Body of pancreas (tissue), 4 donors: ENCODE data around the gene E4F1. TPM values are rescaled to one million over a fixed set of nuclear protein-coding genes. Genes with fewer than 3 reads are reported as not detected.
A peak's percentile ranks its signal among the peaks of the same experiment; 100 is the strongest.

Experiments used
- ATAC-seq: fragments of 150-250 bp; one replicate; pipeline ENCODE4 v1.9.1; 2016
- DNase-seq, 4 donors: peaks; one replicate each; pipeline ENCODE4 v3.0.0-alpha.2; 2019
- H3K27ac ChIP-seq, 4 donors: fragments of 200-600 bp; sonication (generic); 1 replicate in 3 of 4; 2 replicates in 1 of 4; pipeline versions ENCODE4 v1.5.1 to v1.6.1; 2016 to 2019; ENCODE audit warnings: mild to moderate bottlenecking in 1 of 4, mixed read lengths in 1 of 4, moderate library complexity in 1 of 4
- H3K27me3 ChIP-seq, 2 donors: fragments of 200-600 bp; sonication (generic); one replicate each; pipeline ENCODE4 v1.6.0; 2016; ENCODE audit warnings: mild to moderate bottlenecking in 1 of 2
- H3K36me3 ChIP-seq, 2 donors: fragments of 200-600 bp; sonication (generic); replicated peaks in 1 of 2; 2 replicates each; pipeline ENCODE4 v1.5.1; 2016; ENCODE audit warnings: low read depth in 2 of 2; ENCODE audit not compliant: insufficient read depth in 1 of 2
- H3K4me1 ChIP-seq: fragments of 200-600 bp; sonication (generic); one replicate; pipeline ENCODE4 v1.6.0; 2016
- H3K4me3 ChIP-seq, 2 donors: fragments of 200-600 bp; sonication (generic); 1 replicate in 1 of 2; 2 replicates in 1 of 2; pipeline ENCODE4 v1.5.1; 2016 to 2019
- H3K9me3 ChIP-seq, 3 donors: fragments of 200-600 bp; sonication (generic); 1 replicate in 2 of 3; 2 replicates in 1 of 3; pipeline ENCODE4 v1.5.1; 2016
- POLR2A ChIP-seq, 3 donors: fragments of 450-650 bp; IDR thresholded peaks; one replicate each; pipeline ENCODE4 v1.6.1; 2016; ENCODE audit warnings: antibody characterized with exemption in 3 of 3, mild to moderate bottlenecking in 2 of 3
- WGBS, 2 donors: methylation state at CpG; one replicate each; pipeline ENCODE4 v1.1.5; 2017; 5-methylcytosine and 5-hydroxymethylcytosine counted together
- intact Hi-C: fragments of 100-400 bp; cut with DNase I; formaldehyde crosslinking; loops from one replicate; pipeline ENCODE4 v1.15.1; 2023
- total RNA-seq, 2 donors: library from RNA; depleted of rRNA; stranded (reverse); fragments of >200 nt; gene quantifications; one replicate each; pipeline ENCODE4 v1.1.0, GENCODE V29; 2016
- TF ChIP-seq, protein P1 (sequence below), 7 experiments: fragments of 450-650 bp in 4 of 7; fragments of 200-600 bp in 3 of 7; sonication (generic) in 3 of 7; IDR thresholded peaks; one replicate each; pipeline ENCODE4 v1.5.1; 2016 to 2019; ENCODE audit warnings: antibody characterized with exemption in 7 of 7

Gene E4F1
- total RNA-seq, 2 donors from 2014 or later = 22.3 to 48.1 TPM

DNA sequence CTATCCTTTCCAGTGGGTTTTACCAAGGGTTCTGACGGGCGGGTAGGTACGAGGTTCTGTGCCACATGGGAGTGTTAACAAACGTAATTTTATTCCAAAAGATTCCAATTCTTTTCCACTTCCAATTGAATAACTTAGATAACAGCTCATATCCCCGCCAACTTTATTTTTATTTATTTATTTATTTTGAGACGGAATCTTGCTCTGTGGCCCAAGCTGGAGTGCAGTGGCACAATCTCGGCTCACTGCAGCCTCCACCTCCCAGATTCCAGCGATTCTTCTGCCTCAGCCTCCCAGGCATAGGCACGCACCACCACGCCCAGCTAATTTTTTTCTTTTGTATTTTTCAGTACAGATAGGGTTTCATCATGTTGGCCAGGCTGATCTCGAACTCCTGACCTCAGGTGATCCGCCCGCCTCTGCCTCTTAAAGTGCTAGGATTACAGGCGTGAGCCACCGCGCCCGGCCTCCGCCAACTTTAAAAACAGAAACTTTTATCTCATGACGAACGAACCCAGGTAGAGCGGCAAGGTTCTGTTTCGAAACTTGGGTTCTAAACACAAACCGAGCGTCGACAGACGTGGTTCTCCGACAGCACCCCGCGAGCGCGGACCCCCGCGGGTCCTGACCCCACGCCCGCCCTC, 27.4 kb downstream of the E4F1 start:
- H3K4me1 ChIP-seq = peaks cover 23% of the 10 kb centered on the region
- peak overlapping the region; percentile 86 to 94 (median 90) for H3K27ac ChIP-seq
- no peaks in the 10 kb centered on the region for H3K27me3 ChIP-seq
- WGBS, 2 donors = 4 to 5% methylated on average over 18 to 35 of the region's 35 CpGs
- peak overlapping the region; percentile 33 to 44 for H3K4me3 ChIP-seq
- DNase-seq (peak; percentile 56 to 74 (median 65)), ATAC-seq (peak; percentile 33)
- peaks cover 8 to 22% of the 10 kb centered on the region in 2 donors for H3K36me3 ChIP-seq
- no peaks in the 10 kb centered on the region for H3K9me3 ChIP-seq
- TF ChIP-seq POLR2A (IDR thresholded peaks at IDR 0.05) = no peak
- TF ChIP-seq, protein P1, sequence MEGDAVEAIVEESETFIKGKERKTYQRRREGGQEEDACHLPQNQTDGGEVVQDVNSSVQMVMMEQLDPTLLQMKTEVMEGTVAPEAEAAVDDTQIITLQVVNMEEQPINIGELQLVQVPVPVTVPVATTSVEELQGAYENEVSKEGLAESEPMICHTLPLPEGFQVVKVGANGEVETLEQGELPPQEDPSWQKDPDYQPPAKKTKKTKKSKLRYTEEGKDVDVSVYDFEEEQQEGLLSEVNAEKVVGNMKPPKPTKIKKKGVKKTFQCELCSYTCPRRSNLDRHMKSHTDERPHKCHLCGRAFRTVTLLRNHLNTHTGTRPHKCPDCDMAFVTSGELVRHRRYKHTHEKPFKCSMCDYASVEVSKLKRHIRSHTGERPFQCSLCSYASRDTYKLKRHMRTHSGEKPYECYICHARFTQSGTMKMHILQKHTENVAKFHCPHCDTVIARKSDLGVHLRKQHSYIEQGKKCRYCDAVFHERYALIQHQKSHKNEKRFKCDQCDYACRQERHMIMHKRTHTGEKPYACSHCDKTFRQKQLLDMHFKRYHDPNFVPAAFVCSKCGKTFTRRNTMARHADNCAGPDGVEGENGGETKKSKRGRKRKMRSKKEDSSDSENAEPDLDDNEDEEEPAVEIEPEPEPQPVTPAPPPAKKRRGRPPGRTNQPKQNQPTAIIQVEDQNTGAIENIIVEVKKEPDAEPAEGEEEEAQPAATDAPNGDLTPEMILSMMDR (IDR thresholded peaks at IDR 0.05) = no peak
- intact Hi-C loops = no loop called here

DNA sequence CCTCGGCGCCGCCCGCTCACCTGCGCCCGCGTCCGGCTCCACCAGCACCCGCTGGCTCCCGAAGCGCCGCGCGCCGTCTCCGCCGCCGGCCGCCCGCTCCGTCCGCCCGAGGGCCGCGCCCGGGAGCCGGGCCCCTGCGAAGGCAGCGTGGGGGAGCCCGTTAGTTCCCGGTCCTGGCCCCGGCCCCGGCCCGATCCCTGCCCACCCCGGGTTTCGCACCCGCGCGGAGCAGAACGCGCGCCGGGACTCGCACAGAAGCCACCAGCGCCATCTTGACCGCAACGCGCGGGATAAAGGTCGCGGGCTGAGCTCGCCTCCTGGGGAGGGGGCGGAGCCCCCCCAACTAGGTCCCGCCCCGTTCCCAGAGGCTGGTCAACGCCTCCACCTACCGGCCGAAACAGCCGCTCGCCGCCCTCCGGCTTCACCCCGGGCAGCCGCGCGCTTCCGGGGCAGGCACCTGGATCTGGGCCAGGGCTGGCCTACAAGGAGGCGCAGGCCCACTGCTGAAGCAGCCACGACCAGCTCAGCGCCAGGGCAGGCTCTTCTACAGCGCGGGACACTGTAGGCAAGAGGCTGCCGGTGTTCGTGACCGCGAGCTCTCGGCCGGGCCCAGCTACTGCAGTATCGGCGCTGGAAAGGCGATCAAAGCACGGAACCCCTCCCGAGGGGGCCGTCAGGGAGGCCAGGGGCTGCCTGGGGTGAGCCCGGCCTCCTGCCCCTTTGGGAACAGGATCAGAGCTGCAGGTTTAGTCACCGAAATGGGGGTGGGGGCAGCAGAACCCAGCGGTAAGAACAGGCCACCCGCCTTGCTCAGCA, 28.1 kb downstream of the E4F1 start, which contains the start of gene ECI1:
Gene ECI1, minus strand, starts transcription at position 292 of the 816 bp plus-strand sequence. Its CDS starts 21 bp downstream, at position 271.
- H3K4me1 ChIP-seq = peaks cover 23% of the 10 kb centered on the region
- no peaks in the 10 kb centered on the region for H3K9me3 ChIP-seq
- H3K4me3 ChIP-seq = peak within 1 kb of the TSS; percentile 33 to 44
- intact Hi-C loops = no loop called here
- H3K27ac ChIP-seq = peak within 1 kb of the TSS; percentile 86 to 94 (median 90)
- peaks cover 8 to 20% of the 10 kb centered on the region in 2 donors for H3K36me3 ChIP-seq
- no peaks in the 10 kb centered on the region for H3K27me3 ChIP-seq
- 1% methylated on average over 50 of the region's 88 CpGs; no CpG with 5 or more reads in 1 of the 2 donors for WGBS, 2 donors
- ATAC-seq (peak; percentile 98), DNase-seq (peak; percentile 96 to 98 (median 98))
- TF ChIP-seq POLR2A (IDR thresholded peaks at IDR 0.05) = peak; percentile 87 to 91 (median 88)
- TF ChIP-seq, protein P1 (IDR thresholded peaks at IDR 0.05) = peak; percentile 55 to 97 (median 90)

DNA sequence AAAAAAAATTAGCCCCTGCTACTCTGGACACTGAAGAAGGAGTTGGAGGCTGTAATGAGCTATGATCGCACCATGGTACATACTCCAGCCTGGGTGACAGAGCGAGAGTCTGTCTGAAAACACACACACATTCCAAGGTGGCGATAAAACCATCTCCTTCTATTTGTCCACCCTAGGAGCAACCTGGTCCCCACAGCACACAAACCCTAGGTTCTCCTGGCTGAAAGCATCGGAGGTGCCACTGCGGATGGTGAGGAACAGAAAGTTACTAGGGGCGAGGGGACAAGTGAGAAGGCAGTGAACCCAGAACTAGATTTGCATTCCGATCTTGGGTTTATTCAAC, 29.4 kb downstream of the E4F1 start:
- H3K9me3 ChIP-seq = no peaks in the 10 kb centered on the region
- DNase-seq (no peak), ATAC-seq (no peak)
- no peak for TF ChIP-seq POLR2A (IDR thresholded peaks at IDR 0.05)
- TF ChIP-seq, protein P1 (IDR thresholded peaks at IDR 0.05) = no peak
- H3K27ac ChIP-seq = peak overlapping the region in 3 of 4 donors; percentile 86 to 94 (median 92)
- 95 to 97% methylated on average over 7 of the region's 7 CpGs for WGBS, 2 donors
- H3K27me3 ChIP-seq = no peaks in the 10 kb centered on the region
- intact Hi-C loops = no loop called here
- peaks cover 23% of the 10 kb centered on the region for H3K4me1 ChIP-seq
- no peak overlapping the region for H3K4me3 ChIP-seq
- peaks cover 8 to 26% of the 10 kb centered on the region in 2 donors for H3K36me3 ChIP-seq

GRCh38 chr16:2253293-2253692, 29.9 kb downstream of the E4F1 start:
- Histone ChIP-seq H3K4me3 (no peak overlapping the region), H3K27me3 (no peaks in the 10 kb centered on the region), H3K36me3 (peaks cover 8 to 28% of the 10 kb centered on the region in 2 donors), H3K4me1 (peaks cover 23% of the 10 kb centered on the region), H3K9me3 (no peaks in the 10 kb centered on the region), H3K27ac (no peak overlapping the region)
- 87 to 91% methylated on average over 9 to 11 of the region's 11 CpGs for WGBS, 2 donors
- ATAC-seq (no peak), DNase-seq (no peak)
- TF ChIP-seq POLR2A (IDR thresholded peaks at IDR 0.05) = no peak
- TF ChIP-seq, protein P1 (IDR thresholded peaks at IDR 0.05) = no peak
- intact Hi-C loops = no loop called here
